ENCODE measurements around the gene ATOH8. TPM values are rescaled to one million over a fixed set of nuclear protein-coding genes. Genes with fewer than 3 reads are reported as not detected.

ATOH8 gene, protein sequence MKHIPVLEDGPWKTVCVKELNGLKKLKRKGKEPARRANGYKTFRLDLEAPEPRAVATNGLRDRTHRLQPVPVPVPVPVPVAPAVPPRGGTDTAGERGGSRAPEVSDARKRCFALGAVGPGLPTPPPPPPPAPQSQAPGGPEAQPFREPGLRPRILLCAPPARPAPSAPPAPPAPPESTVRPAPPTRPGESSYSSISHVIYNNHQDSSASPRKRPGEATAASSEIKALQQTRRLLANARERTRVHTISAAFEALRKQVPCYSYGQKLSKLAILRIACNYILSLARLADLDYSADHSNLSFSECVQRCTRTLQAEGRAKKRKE
- total RNA-seq, result 4.5 and 5.1 TPM in 2 replicates

DNA sequence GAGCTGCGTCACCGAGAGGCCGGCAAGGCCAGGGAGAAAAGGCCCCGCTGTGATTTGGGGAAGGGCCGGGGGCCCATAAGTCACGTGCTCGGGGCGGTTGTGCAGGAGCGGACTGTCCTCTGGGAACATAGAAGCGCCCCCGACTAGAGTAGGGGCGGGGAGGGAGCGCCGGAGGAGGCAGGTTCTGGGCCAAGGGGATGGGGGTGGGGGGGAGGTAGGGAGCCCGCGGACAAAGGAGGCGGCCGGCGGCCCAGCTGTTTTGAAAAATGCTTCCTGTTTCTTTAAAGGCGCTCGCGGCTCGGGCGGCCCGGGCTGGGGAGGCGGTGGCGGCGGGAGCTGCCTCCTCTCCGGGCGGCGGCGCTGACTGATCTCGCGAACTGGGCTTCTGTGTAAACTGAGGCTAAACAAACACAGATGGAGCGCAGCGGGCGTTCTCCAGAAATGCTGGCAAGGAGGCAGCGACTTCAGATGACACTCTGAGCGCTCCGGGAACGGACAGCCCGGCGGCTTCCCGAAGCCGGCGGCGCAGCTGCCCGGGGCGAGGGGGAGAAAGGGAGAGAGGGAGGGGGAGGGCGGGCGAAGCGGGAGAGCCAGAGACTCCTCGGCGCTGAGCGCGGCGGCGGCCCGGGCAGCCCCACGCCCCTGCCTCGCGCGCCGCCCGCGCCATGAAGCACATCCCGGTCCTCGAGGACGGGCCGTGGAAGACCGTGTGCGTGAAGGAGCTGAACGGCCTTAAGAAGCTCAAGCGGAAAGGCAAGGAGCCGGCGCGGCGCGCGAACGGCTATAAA, at the start of gene ATOH8:
Gene ATOH8 (plus strand): TSS at position 467 of the 788 bp plus-strand sequence. CDS start 199 bp downstream, at position 666.

Other genes with a start within 250 kb of the ATOH8 start
- gene MAT2A, start 214.8 kb upstream of the ATOH8 start, total RNA-seq, result 163 and 201 TPM in 2 replicates
- 56.0 and 56.3 TPM in 2 replicates for gene GGCX, start 192.5 kb upstream of the ATOH8 start, total RNA-seq
- 0.12 and 0.33 TPM in 2 replicates for gene VAMP8, start 176.4 kb upstream of the ATOH8 start, total RNA-seq
- gene VAMP5, start 169.6 kb upstream of the ATOH8 start, total RNA-seq, result 26.0 and 27.1 TPM in 2 replicates
- gene RNF181, start 158.2 kb upstream of the ATOH8 start, total RNA-seq, result 255 and 257 TPM in 2 replicates
- gene TMEM150A, start 151.3 kb upstream of the ATOH8 start, total RNA-seq, result 3.1 and 8.1 TPM in 2 replicates
- gene C2orf68, start 141.9 kb upstream of the ATOH8 start, total RNA-seq, result 14.1 and 16.2 TPM in 2 replicates
- gene USP39, start 137.8 kb upstream of the ATOH8 start, total RNA-seq, result 38.4 and 44.7 TPM in 2 replicates
- gene SFTPB, start 85.8 kb upstream of the ATOH8 start, total RNA-seq, result under 0.01 TPM in 1 of 2 replicates, not detected in the other
- gene GNLY, start 59.6 kb upstream of the ATOH8 start, total RNA-seq, result under 0.01 TPM in 1 of 2 replicates, not detected in the other
- gene ST3GAL5, start 135.0 kb downstream of the ATOH8 start, total RNA-seq, result 4.9 and 5.6 TPM in 2 replicates